Tibial artery (tissue), 4 donors: Measurements from ENCODE around the gene PDE2A.

Experiments
- DNase-seq, 2 donors: peaks; one replicate each; pipeline ENCODE4 v3.0.0-alpha.2; 2019
- H3K27ac ChIP-seq, 2 donors: fragments of 200-600 bp; sonication (generic) in 1 of 2; 1 replicate in 1 of 2; 2 replicates in 1 of 2; pipeline ENCODE4 v1.5.1; 2018 to 2019; ENCODE audit warnings: mild to moderate bottlenecking in 1 of 2
- H3K27me3 ChIP-seq, 2 donors: fragments of 200-600 bp; sonication (generic) in 1 of 2; one replicate each; pipeline versions ENCODE4 v1.5.1 to v1.6.0; 2016 to 2019
- H3K36me3 ChIP-seq, 3 donors: fragments of 200-600 bp; sonication (generic) in 2 of 3; one replicate each; pipeline ENCODE4 v1.5.1; 2016 to 2019; ENCODE audit warnings: mild to moderate bottlenecking in 2 of 3
- H3K4me1 ChIP-seq, 4 donors: fragments of 200-600 bp; sonication (generic) in 2 of 4; 1 replicate in 3 of 4; 2 replicates in 1 of 4; pipeline ENCODE4 v1.5.1; 2016 to 2019
- H3K4me3 ChIP-seq, 2 donors: fragments of 200-600 bp; sonication (generic) in 1 of 2; 1 replicate in 1 of 2; 2 replicates in 1 of 2; pipeline ENCODE4 v1.5.1; 2018 to 2019; ENCODE audit warnings: mild to moderate bottlenecking in 2 of 2
- H3K9me3 ChIP-seq, 3 donors: fragments of 200-600 bp; sonication (generic) in 1 of 3; one replicate each; pipeline ENCODE4 v1.5.1; 2016 to 2019
- intact Hi-C: fragments of 100-400 bp; cut with DNase I; formaldehyde crosslinking; loops from one replicate; pipeline ENCODE4 v1.15.0; 2023; ENCODE audit warnings: low total_unique reads
- TF ChIP-seq, protein P1 (sequence below), 2 experiments: fragments of 200-600 bp in 1 of 2; fragments of 450-650 bp in 1 of 2; IDR thresholded peaks; one replicate each; pipeline ENCODE4 v1.5.1; 2017 to 2019; ENCODE audit warnings: antibody characterized with exemption in 2 of 2, mild to moderate bottlenecking in 1 of 2, moderate library complexity in 1 of 2

PDE2A gene

DNA sequence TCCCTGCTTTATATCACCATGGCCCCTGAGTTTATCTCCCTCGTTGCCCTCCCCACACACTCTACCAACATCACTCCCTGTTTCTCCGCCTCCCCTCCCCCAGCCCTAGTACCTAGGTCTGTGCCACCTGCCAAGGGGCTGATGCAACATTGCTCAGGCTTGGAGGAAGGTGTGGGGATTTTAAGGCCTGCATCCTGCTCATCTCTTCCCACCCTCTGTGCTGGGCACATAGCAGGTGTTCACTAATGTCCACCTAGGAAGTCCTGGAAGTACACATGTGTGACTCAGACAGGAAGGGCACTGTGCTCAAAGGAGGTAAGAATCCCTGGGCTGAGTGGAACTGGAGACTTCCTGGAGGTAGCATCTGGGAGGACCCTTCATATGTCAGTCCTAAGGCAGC is 37.0 kb downstream of the PDE2A start:
- no peaks in the 10 kb centered on the region for H3K36me3 ChIP-seq
- peaks cover 0 to 37% of the 10 kb centered on the region in 2 donors for H3K27me3 ChIP-seq
- H3K27ac ChIP-seq: no peak overlapping the region
- H3K9me3 ChIP-seq: no peaks in the 10 kb centered on the region
- peaks cover 0 to 19% (median 14%) of the 10 kb centered on the region in 4 donors for H3K4me1 ChIP-seq
- H3K4me3 ChIP-seq: no peak overlapping the region
- intact Hi-C loops: no loop called here
- no peak for DNase-seq
- TF ChIP-seq, protein P1, sequence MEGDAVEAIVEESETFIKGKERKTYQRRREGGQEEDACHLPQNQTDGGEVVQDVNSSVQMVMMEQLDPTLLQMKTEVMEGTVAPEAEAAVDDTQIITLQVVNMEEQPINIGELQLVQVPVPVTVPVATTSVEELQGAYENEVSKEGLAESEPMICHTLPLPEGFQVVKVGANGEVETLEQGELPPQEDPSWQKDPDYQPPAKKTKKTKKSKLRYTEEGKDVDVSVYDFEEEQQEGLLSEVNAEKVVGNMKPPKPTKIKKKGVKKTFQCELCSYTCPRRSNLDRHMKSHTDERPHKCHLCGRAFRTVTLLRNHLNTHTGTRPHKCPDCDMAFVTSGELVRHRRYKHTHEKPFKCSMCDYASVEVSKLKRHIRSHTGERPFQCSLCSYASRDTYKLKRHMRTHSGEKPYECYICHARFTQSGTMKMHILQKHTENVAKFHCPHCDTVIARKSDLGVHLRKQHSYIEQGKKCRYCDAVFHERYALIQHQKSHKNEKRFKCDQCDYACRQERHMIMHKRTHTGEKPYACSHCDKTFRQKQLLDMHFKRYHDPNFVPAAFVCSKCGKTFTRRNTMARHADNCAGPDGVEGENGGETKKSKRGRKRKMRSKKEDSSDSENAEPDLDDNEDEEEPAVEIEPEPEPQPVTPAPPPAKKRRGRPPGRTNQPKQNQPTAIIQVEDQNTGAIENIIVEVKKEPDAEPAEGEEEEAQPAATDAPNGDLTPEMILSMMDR (IDR thresholded peaks at IDR 0.05): no peak

DNA sequence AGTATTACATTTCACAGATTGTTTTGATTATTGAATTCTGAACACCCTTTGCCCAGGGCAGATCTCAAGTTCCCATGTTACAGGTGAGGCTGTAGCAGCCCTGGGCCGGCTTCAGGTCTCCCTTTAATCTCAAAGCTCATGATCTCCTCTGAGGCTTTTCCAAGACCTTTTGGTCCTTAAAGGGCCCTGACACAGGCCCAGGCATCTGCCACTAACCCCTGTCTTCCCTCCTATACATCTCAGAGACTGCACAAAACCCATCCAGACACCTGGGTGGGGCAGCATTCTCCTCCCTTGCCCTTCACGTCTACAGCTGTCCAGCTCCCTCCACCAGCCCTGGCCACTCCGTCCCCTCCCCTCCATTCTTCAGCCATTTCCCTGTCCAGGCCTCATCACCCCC is 37.8 kb downstream of the PDE2A start:
- no peak for DNase-seq
- intact Hi-C loops: no loop called here
- Histone ChIP-seq H3K36me3 (no peaks in the 10 kb centered on the region), H3K9me3 (no peaks in the 10 kb centered on the region), H3K4me1 (peaks cover 0 to 19% (median 15%) of the 10 kb centered on the region in 4 donors), H3K4me3 (no peak overlapping the region), H3K27ac (no peak overlapping the region), H3K27me3 (peaks cover 0 to 30% of the 10 kb centered on the region in 2 donors)
- TF ChIP-seq, protein P1 (IDR thresholded peaks at IDR 0.05): no peak

DNA sequence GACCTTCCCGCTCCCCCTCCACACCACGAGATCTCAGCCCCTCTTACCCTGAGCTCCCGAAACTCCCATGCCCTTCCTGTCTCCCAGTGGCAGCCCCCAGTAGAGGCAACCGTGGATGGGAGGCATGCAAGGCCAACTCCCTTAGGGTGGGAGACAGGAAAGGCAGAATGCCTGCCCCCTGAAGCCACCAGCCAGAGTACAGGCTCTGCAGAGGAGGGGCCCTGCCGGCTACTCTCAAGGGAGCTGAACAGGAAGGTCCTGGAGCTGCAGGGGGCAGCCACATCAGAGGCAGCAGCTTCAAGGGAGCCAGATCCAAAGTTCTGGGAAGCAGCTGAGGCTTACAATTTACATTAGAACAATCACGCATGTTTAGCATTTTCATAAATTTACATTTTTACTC is 38.3 kb downstream of the PDE2A start:
- intact Hi-C loops: no loop called here
- TF ChIP-seq, protein P1 (IDR thresholded peaks at IDR 0.05): no peak
- no peaks in the 10 kb centered on the region for H3K36me3 ChIP-seq
- DNase-seq: no peak
- peaks cover 0 to 24% (median 19%) of the 10 kb centered on the region in 4 donors for H3K4me1 ChIP-seq
- no peak overlapping the region for H3K27ac ChIP-seq
- peaks cover 0 to 26% of the 10 kb centered on the region in 2 donors for H3K27me3 ChIP-seq
- no peak overlapping the region for H3K4me3 ChIP-seq
- H3K9me3 ChIP-seq: no peaks in the 10 kb centered on the region

GRCh38 chr11:72635309-72635915 is 38.8 kb downstream of the PDE2A start:
- no peaks in the 10 kb centered on the region for H3K9me3 ChIP-seq
- peaks cover 0 to 21% of the 10 kb centered on the region in 2 donors for H3K27me3 ChIP-seq
- no peak overlapping the region for H3K4me3 ChIP-seq
- intact Hi-C loops: no loop called here
- peaks cover 0 to 29% (median 23%) of the 10 kb centered on the region in 4 donors for H3K4me1 ChIP-seq
- TF ChIP-seq, protein P1 (IDR thresholded peaks at IDR 0.05): no peak
- DNase-seq: no peak
- no peaks in the 10 kb centered on the region for H3K36me3 ChIP-seq
- H3K27ac ChIP-seq: no peak overlapping the region

GRCh38 chr11:72634472-72635095 is 39.6 kb downstream of the PDE2A start:
- Histone ChIP-seq H3K9me3 (no peaks in the 10 kb centered on the region), H3K27ac (no peak overlapping the region), H3K4me3 (no peak overlapping the region), H3K27me3 (peaks cover 0 to 18% of the 10 kb centered on the region in 2 donors), H3K4me1 (peaks cover 0 to 37% (median 31%) of the 10 kb centered on the region in 4 donors), H3K36me3 (no peaks in the 10 kb centered on the region)
- intact Hi-C loops: no loop called here
- no peak for DNase-seq
- TF ChIP-seq, protein P1 (IDR thresholded peaks at IDR 0.05): no peak
